Glomerular endothelial cell (primary cell): ENCODE measurements around the gene MTURN. TPM values are rescaled to one million over a fixed set of nuclear protein-coding genes. Genes with fewer than 3 reads are reported as not detected.
A peak's percentile ranks its signal among the peaks of the same experiment; 100 is the strongest.
"Not testable (repeated sequence)": the region's sequence is repeated elsewhere in the genome, so short reads cannot be mapped to it uniquely, and the experiment has no call there.

Source experiments
- DNase-seq: peaks from one replicate; pipeline ENCODE4 v3.0.0-alpha.2; 2011; ENCODE audit warnings: low read depth, low spot score; ENCODE audit errors: extremely low read depth
- total RNA-seq: library from RNA; depleted of rRNA; stranded (reverse); fragments of >200 nt; gene quantifications from 2 replicates; pipeline ENCODE4 v1.2.3, GENCODE V29; 2015

The MTURN gene
- 3.4 and 6.6 TPM in 2 replicates for total RNA-seq

DNA sequence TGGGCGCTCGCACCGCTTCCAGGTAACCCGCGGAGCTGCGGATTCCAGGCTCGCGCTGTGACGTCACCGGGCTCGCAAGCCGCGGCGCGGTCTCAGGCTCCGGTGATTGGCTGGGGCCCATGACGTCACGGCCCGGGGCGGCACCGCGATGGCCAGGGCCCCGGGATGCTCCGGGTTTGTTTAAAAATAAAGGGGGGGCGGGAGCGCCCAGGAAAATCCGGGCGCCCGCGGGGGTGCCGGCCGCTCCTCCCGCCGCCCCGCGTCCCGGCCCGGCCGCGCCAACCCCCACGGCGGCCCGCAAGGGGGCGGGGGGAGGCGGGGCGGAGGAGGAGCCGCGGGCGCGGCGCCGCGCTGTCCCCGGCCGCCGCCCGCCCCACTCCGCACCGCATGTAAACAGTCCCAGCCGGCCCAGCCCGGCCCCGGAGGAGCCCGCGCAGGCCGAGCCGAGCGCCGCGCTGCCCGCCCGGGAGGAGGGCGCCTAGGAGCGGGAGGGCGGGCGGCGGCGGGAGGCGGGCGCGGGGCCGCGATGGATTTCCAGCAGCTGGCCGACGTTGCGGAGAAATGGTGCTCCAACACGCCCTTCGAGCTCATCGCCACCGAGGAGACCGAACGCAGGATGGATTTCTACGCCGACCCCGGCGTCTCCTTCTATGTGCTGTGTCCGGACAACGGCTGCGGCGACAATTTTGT lies at the start of gene MTURN:
TSS of gene MTURN (plus strand) at position 376 of the 690 bp plus-strand sequence. CDS start at position 527, 151 bp downstream.
- DNase-seq = no peak

DNA sequence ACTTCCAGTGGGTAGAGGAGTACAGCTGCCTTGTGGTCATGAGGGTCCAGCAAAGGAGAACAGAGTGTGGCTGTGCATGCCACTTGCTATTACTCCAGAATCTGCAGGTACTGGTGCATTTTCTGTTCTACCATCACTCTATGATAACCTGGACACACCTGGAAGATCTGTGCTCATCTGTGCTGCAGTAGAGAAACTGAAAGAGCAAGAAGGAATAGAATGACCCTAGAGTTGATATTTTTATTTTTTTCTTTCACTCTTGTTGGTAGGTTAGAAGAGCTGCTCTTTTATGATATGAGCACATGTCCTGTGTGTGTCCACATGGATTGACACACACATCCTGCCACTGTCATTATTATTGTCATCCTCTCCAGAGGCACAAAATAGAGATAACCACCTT lies 48.3 kb upstream of the MTURN start:
- no peak for DNase-seq

DNA sequence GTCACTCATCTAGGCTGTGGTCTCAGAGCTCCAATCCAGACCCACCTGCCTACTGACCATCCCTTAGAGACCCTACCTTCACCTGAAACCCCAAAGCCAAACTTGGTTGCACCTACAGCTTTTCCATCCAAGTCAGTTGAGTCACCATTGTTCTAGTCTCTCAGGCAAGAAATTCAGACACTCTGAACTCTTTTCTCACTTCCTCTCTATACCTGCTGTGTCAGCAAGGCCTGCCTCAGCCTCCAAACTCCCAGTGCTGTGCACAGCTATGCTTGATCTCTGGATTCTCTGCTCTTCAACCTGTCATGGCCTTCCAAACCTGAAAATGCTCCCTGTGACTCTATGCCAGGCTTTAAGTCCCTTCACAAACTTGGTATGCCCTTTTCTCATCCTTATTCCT lies 47.4 kb upstream of the MTURN start:
- no peak for DNase-seq

DNA sequence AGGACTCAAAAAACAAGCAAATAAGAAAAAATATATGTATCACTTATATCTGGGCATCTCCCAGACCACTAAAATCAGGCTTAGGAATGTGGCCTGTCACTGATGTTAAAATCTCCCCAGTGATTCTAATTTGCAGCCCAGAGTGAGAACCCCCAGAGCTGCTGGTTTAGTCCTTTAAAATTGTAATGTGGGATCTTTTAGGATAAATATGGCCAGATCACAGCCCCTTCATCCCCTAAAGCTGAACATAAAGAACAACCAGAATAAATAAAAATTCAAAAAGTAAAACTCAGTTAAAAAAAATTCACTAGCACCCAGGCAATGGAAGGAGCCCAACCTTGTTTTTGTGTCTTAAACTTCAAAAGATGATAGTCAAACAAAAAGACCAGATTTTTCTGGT lies 46.4 kb upstream of the MTURN start:
- DNase-seq = no peak

DNA sequence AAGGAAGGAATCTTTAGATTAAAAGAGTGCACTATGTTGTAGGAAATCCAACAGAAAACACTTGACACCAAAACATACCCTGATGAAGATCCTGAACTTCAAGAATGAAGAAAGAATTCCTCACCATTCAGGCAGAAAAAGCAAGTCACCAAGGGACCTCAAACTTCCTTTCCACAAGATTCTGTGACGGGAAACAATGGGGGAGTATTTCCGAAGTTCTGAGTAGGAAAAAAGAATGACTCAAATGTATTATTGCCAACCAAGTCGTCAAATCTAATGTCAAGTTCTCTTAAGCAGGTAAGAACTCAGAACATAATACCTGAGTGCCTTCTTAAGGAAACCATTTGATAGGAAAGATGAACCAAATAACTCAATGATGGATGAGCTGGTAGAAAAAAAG lies 44.7 kb upstream of the MTURN start:
- DNase-seq = peak; percentile 31

DNA sequence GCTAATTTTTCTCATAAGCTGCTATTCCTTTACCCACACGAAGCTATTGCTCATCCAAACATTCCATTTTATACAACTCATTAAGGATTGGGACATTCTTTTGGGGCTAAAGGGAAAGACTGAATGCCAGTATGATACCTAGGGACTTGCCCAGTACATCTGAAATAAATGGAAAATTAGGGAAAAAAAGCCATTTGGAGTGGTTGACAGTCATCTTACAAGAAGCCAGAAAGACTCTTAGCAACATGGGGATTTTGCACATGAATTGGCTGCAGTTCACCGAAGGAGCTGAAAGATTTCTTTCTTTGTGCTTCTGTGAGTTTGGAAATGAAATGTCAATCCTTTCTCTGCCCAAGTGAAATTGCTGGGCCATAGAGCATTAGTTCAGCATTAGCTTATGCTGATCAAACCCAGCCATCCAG lies 43.3 kb upstream of the MTURN start:
- no peak for DNase-seq

DNA sequence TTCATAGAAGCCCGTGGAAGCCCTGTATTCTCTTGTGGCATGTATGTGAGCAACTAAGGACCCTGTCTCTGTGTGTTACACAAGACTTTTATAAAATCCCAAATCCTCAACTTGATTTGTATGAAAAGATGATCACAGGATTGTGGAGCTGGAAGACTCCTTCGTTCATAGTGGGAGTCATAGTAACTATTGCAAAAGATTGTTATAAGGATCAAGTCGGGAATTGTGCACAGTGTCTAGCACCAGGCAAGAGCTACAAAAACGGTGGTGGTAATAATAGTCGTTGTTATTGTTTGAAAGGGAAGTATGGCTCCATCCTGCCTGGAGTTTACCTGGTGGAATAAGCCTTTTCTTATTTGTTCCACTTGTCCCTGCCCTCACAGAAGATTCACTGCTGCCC lies 42.8 kb upstream of the MTURN start:
- DNase-seq = no peak

DNA sequence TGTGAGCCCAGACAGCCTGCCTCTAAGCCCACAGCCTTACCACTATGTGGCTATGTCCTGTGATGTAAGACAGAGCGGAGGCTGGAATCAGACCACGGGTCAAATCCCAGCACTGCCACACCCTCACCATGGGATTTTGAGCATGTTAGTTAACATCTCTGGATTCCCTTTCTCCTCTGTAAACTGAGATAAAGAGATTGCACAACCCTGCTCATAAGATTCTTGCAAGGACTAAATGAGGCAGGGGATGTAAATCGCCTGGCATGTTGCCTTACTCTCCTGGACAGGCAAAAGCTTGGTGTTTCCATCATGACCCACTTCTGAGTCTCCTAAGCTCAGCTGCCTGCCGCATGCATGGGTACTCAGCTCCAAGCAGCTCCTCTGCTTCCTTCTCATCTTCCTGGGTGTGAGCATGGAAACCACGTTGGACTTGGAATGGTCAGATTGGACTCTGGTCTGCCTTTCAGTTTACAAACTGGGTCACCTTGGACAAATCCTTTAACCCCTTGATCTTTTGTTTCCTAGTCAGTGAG lies 41.3 kb upstream of the MTURN start:
- DNase-seq = no peak

DNA sequence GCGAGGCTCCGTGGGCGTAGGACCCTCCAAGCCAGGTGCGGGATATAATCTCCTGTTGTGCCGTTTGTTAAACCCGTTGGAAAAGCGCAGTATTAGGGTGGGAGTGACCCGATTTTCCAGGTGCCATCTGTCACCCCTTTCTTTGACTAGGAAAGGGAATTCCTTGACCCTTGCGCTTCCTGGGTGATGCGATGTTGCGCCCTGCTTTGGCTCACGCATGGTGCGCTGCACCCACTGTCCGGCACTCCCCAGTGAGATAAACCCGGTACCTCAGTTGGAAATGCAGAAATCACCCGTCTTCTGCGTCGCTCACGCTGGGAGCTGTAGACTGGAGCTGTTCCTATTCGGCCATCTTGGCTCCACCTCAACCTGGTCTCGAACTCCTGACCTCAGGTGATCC lies 36.2 kb upstream of the MTURN start:
- DNase-seq = not testable (repeated sequence)

DNA sequence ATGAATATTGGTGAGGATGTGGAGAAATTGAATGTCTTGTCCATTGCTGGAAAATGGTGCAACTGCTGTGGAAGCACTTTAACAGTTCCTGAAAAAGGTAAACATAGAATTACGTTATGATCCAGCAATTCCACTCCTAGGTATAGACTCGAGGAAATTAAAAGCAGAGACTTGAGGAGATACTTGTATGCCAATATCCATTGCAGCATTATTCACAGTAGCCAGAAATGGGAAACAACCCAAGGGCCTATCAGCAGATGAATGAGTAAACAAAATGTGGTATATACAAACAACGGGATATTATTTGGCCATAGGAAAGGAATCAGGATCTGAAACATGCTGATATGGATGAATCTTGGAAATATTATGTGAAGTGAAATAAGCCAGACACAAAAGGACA lies 32.5 kb upstream of the MTURN start:
- DNase-seq = no peak

DNA sequence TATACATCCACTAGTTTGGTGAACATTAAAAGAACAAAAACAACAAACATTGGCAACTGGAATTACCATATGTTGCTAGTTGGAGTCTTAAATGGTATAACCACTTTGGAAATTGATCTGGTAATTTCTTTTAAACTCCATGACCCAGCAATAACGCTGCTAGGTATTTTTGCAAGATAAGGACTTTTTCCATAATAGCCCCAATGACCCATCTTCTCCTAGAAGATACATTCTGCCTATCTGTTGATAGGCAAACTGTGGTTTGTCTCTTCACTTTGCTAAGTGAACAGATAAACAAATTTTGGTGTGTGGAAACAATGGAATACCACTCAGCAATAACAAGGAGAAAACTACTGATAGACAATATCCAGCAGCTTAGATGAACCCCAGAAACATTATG lies 30.6 kb upstream of the MTURN start:
- no peak for DNase-seq

DNA sequence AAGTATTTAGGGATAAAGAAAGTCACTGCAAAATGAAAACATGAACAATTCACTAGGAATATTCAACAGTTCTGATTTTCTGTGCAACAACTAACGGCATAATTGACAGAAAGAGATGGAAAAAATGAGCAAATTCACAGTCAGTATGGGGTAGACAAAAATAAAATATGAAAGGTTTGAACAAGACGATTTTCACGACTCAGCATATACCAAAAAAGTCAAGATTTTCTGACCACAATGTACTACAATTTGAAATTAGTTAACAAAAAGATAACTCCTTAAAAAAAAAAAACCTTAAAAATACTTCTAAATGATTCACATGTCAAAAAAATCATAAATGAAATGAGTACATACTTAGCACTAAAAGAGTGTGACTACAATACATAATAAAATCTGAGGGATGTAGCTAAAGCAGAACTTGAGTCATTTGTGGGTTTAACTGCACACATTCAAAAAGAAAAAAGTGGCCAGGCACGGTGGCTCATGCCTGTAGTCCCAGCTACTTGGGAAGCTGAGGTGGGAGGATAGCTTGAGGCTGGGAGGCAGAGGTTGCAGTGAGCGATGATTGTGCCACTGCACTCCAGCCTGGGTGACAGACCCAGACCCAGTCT lies 22.6 kb upstream of the MTURN start:
- DNase-seq = no peak

DNA sequence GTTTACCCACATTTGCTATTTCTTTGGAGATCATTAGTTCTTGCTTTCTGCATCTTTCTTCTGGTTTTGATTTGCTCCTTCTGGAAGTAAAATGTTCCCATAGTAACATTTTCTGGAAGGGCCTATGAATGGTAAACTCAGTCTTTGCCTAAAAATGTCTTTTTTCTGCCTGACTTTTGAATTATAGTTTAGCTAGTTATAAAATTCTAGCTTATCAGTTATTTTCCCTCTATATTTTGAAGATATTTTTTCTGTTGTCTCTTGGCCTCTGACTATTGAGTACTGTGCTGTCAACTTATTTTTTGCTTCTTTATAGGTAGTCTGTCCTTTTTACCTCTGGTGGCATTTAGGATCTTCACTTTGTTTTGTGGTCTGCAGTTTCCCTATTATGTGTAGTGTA lies 21.6 kb upstream of the MTURN start:
- DNase-seq = no peak

DNA sequence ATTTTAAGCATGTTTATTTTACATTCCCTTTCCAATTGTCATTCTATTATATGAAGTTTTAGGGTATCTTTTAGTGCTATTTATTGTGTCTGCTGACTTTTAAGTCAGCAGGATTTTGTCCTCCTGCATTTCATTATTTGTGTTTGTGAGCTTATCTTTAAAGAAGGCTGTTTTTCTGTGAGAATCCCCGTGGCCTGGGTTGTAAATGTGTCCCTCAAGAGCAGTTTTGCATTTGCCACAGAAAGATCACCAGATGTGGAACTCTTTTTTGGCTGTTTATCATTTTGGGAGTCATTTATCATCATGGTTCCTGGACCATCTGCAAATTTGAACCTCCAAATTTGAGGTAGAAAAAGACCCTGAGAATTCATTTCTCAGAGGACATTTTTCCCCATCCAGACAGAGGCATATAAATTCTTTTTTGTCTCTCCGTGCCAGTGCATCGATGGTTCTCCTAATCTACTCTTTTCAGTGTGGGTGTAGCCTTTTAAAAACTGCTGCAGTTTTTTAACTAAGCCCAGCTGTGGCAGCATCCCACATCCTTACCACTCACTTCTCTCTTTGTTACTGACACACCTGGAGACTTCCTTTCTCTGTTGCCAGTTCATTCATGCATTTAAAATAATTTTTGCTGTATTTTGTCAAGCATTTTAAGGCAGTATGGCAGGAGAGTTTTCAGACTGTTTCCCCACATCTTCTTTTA lies 20.1 kb upstream of the MTURN start:
- DNase-seq = no peak

DNA sequence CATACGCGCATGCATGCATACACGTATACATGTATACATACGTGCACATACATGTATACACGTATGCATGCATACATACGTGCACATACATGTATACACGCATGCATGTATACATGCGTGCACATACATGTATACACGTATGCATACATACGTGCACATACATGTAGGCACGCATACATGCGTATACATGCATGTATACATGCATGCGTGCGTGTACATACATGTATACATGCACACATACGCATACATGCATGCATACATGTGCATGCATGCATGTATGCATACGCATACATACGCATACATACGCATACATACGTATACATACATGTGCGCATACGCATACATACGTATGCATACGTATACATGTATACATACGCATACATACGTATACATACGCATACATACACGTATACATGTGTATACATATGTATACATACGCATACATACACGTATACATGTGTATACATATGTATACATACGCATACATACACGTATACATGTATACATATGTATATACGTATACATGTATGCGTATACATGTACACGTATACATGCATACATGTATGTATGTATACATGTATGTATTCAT lies 19.0 kb upstream of the MTURN start:
- DNase-seq = no peak

DNA sequence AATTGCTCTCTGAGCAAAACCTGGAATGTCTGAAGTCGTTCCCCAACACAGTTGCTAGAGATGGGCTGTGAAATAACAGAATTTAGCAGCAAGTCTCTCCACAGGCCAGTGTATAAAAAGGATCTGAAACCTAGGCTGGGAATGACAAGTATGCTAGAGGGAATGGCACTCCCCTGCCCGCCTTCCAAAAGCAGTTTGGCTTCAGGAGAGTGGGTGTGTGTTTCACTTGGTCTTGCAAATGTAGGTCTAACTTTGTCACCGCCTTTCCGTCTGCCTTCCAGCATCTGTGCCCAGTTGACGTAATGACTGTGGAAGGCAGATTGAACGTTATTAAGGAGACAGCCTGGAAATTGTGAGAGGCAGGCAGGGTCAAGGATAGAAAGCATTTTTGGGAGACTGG lies 18.0 kb upstream of the MTURN start:
- DNase-seq = no peak

DNA sequence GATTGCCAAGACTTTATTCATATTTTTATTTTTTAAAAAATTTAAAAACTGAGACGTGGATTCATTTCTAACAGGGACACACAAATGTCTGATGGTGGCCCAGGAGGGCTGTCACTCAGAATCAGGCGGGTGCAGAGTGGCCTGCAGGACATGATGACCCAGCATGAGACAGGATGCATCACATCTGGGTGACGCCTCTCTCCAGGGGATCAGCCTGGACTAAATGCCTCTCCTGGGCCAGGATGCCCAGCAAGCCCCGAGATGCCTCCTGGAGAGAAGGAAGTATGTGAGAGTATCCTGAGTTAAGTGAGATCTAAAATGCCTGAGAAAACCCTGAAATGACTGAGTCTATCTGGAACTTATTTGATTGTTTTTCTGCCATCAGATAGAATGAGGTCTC lies 16.9 kb upstream of the MTURN start:
- DNase-seq = no peak

DNA sequence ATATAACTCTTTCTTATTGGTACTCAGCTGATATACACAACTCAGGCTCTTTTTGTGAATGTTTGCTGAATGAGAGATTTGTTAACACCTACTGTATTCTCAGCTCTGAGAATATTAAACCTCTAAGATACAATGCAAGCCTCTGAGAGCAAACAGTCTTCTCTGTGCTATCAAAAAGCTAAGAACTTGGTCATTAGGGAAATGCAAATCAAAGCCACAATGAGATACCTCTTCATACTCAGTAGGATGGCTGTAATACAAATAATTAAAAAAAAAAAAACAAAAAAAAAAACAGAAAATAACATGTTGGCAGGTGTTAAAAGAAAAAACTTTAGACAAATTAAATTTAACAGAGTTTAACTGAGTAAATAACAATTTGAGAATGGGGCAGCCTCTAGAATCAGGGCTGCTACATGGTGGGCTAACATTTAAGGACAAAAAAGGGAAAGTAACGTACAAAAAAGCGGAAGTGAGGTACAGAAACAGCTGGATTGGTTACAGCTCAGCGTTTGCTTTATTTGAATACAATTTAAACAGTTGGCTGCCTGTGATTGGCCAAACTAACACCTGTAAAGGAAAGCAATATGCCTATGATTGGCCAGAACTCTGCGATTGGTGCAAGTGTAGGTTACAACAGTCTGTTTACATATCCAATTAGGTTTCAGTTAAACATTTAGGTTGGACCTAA lies 14.8 kb upstream of the MTURN start:
- DNase-seq = no peak

DNA sequence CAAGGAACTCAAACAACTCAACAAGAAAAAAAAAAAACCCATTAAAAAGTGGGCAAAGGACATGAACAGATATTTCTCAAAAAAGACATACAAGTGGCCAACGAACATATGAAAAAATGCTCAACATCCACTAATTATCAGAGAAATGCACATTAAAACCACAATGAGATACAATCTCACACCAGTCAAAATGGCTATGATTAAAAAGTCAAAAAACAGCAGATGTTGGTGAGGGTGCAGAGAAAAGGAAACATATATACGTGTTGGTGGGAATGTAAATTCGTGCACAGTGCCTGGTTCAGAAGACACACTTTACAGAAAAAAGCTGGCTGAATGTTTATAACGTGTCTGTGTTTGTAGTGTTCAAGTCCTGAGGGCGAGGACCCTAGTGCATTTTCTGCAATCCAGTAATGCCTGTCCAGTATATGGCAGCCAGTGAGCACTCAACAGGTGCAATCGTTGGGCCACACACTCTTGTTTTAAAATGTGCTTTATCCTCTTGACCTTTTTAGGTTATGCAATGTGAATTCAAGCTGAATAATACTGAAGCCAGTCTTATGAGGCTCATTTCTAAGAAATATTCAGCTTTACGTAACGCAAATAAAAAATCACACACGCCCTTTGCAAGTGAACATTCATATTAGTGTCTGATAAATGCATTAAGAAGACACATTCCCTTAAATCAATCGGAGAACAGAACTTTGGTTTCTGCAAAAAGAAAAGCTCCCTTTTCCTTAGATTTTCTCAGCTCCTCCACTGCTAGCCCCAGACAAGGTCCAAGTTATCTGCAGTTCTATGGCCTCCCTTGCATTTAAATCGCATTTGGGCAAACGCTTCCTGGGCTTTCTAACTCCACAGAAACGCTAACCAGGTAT lies 813 bp upstream of the MTURN start:
- DNase-seq = no peak
